Pulmonary artery endothelial cell (primary cell): ENCODE measurements around the gene TRIM49. TPM values are rescaled to one million over a fixed set of nuclear protein-coding genes. Genes with fewer than 3 reads are reported as not detected.
"Not testable (repeated sequence)": the region's sequence is repeated elsewhere in the genome, so short reads cannot be mapped to it uniquely, and the experiment has no call there.

ENCODE experiments used
- DNase-seq: peaks from one replicate; pipeline ENCODE4 v3.0.0-alpha.2; 2011; ENCODE audit warnings: low read depth, low spot score
- total RNA-seq: library from RNA; depleted of rRNA; stranded (reverse); fragments of >200 nt; gene quantifications from 2 replicates; pipeline ENCODE4 v1.2.3, GENCODE V29; 2014

Gene TRIM49
- total RNA-seq = not detected in 2 replicates

GRCh38 chr11:89808475-89808874 is at the start of gene TRIM49:
TSS of gene TRIM49 (minus strand) at chr11:89808575. CDS start at chr11:89804469, 4,106 bp downstream.
- DNase-seq = not testable (repeated sequence)

GRCh38 chr11:89826694-89827093 is 18.3 kb upstream of the TRIM49 start:
- not testable (repeated sequence) for DNase-seq

- not testable (repeated sequence) for DNase-seq
Observed at GRCh38 chr11:89820008-89820407, 11.6 kb upstream of the TRIM49 start.

- DNase-seq = not testable (repeated sequence)
Observed at GRCh38 chr11:89813535-89813934, 5.2 kb upstream of the TRIM49 start.

- DNase-seq = not testable (repeated sequence)
Observed at GRCh38 chr11:89787506-89788063, 20.8 kb downstream of the TRIM49 start.

GRCh38 chr11:89785726-89786125 is 22.6 kb downstream of the TRIM49 start:
- DNase-seq = not testable (repeated sequence)

- not testable (repeated sequence) for DNase-seq
Observed at GRCh38 chr11:89750822-89751221, 57.6 kb downstream of the TRIM49 start.

Other genes starting within 250 kb of the TRIM49 start
- gene TRIM77, start 98.3 kb downstream of the TRIM49 start, total RNA-seq = not detected in 2 replicates
- gene TRIM64B, start 69.9 kb upstream of the TRIM49 start, total RNA-seq = not detected in 2 replicates
- gene TRIM49D1, start 113.7 kb upstream of the TRIM49 start, total RNA-seq = not detected in 2 replicates
- not detected in 2 replicates for gene TRIM49D2, start 115.5 kb upstream of the TRIM49 start, total RNA-seq
- not detected in 2 replicates for gene TRIM64, start 157.5 kb upstream of the TRIM49 start, total RNA-seq
- gene TRIM49C, start 222.5 kb upstream of the TRIM49 start, total RNA-seq = not detected in 2 replicates